ENCODE results near the gene REV1. TPM values are rescaled to one million over a fixed set of nuclear protein-coding genes. Genes with fewer than 3 reads are reported as not detected.

Gene REV1
- total RNA-seq, 2 donors from 2014 or later, result 43.9 to 44.6 TPM

GRCh38 chr2:99388892-99389291 is 100.9 kb downstream of the REV1 start:
- Histone ChIP-seq H3K27me3 (ENCODE audit: control insufficient read depth, insufficient read depth, low read length, poor library complexity, severe bottlenecking) (no peaks in the 10 kb centered on the region), H3K9ac (ENCODE audit: extremely low read depth, low read length, poor library complexity, severe bottlenecking) (no peak overlapping the region), H3K4me1 (ENCODE audit: control insufficient read depth, insufficient read depth, low read length) (no peaks in the 10 kb centered on the region), H3K27ac (ENCODE audit: low read depth, low read length) (no peak overlapping the region), H3K4me3 (ENCODE audit: low read length) (no peak overlapping the region), H3K9me3 (ENCODE audit: control insufficient read depth, low read length) (no peaks in the 10 kb centered on the region), H3K36me3 (ENCODE audit: control insufficient read depth, insufficient read depth, low read length) (peaks cover 63% of the 10 kb centered on the region)
- no peaks in the 10 kb centered on the region for H3K27me3 Mint-ChIP-seq (ENCODE audit: insufficient read depth)
- no peak overlapping the region for H3K27ac Mint-ChIP-seq
- no peak overlapping the region for H3K4me3 Mint-ChIP-seq
- no peak for DNase-seq
- H3K36me3 Mint-ChIP-seq (ENCODE audit: low read depth), result peaks cover 47% of the 10 kb centered on the region
- H3K9me3 Mint-ChIP-seq, result no peaks in the 10 kb centered on the region
- H3K4me1 Mint-ChIP-seq, result peaks cover 4% of the 10 kb centered on the region
- TF ChIP-seq CTCF (conservative IDR thresholded peaks at IDR 0.05), result no peak
- 92 to 96% methylated on average over 2 of the region's 2 CpGs for WGBS, 2 experiments (ENCODE audit: insufficient coverage in 1 of 2, insufficient read length in 1 of 2)

GRCh38 chr2:99386011-99386410 is 103.8 kb downstream of the REV1 start:
- no peaks in the 10 kb centered on the region for H3K27me3 ChIP-seq (ENCODE audit: control insufficient read depth, insufficient read depth, low read length, poor library complexity, severe bottlenecking)
- H3K36me3 ChIP-seq (ENCODE audit: control insufficient read depth, insufficient read depth, low read length), result peaks cover 63% of the 10 kb centered on the region
- no peak for DNase-seq
- H3K9me3 Mint-ChIP-seq, result no peaks in the 10 kb centered on the region
- H3K27ac ChIP-seq (ENCODE audit: low read depth, low read length), result no peak overlapping the region
- peaks cover 4% of the 10 kb centered on the region for H3K4me1 Mint-ChIP-seq
- 100% methylated on average over 2 of the region's 2 CpGs; no CpG with 5 or more reads in 1 of the 2 experiments for WGBS, 2 experiments (ENCODE audit: insufficient coverage in 1 of 2, insufficient read length in 1 of 2)
- no peaks in the 10 kb centered on the region for H3K27me3 Mint-ChIP-seq (ENCODE audit: insufficient read depth)
- no peak overlapping the region for H3K9ac ChIP-seq (ENCODE audit: extremely low read depth, low read length, poor library complexity, severe bottlenecking)
- H3K4me1 ChIP-seq (ENCODE audit: control insufficient read depth, insufficient read depth, low read length), result no peaks in the 10 kb centered on the region
- H3K9me3 ChIP-seq (ENCODE audit: control insufficient read depth, low read length), result peaks cover 15% of the 10 kb centered on the region
- no peak for TF ChIP-seq CTCF (conservative IDR thresholded peaks at IDR 0.05)
- H3K36me3 Mint-ChIP-seq (ENCODE audit: low read depth), result peaks cover 60% of the 10 kb centered on the region
- no peak overlapping the region for H3K27ac Mint-ChIP-seq
- H3K4me3 Mint-ChIP-seq, result no peak overlapping the region
- no peak overlapping the region for H3K4me3 ChIP-seq (ENCODE audit: low read length)

- no peak for TF ChIP-seq CTCF (conservative IDR thresholded peaks at IDR 0.05)
- no peaks in the 10 kb centered on the region for H3K9me3 Mint-ChIP-seq
- H3K27ac ChIP-seq (ENCODE audit: low read depth, low read length), result no peak overlapping the region
- H3K27ac Mint-ChIP-seq, result no peak overlapping the region
- H3K36me3 ChIP-seq (ENCODE audit: control insufficient read depth, insufficient read depth, low read length), result peaks cover 86% of the 10 kb centered on the region
- peaks cover 68% of the 10 kb centered on the region for H3K36me3 Mint-ChIP-seq (ENCODE audit: low read depth)
- H3K4me3 ChIP-seq (ENCODE audit: low read length), result no peak overlapping the region
- H3K4me3 Mint-ChIP-seq, result no peak overlapping the region
- WGBS, 2 experiments (ENCODE audit: insufficient coverage in 1 of 2, insufficient read length in 1 of 2), result 85 to 91% methylated on average over 2 of the region's 2 CpGs
- DNase-seq, result no peak
- no peaks in the 10 kb centered on the region for H3K27me3 Mint-ChIP-seq (ENCODE audit: insufficient read depth)
- H3K27me3 ChIP-seq (ENCODE audit: control insufficient read depth, insufficient read depth, low read length, poor library complexity, severe bottlenecking), result no peaks in the 10 kb centered on the region
- H3K9ac ChIP-seq (ENCODE audit: extremely low read depth, low read length, poor library complexity, severe bottlenecking), result no peak overlapping the region
- H3K4me1 ChIP-seq (ENCODE audit: control insufficient read depth, insufficient read depth, low read length), result no peaks in the 10 kb centered on the region
- no peaks in the 10 kb centered on the region for H3K4me1 Mint-ChIP-seq
- peaks cover 15% of the 10 kb centered on the region for H3K9me3 ChIP-seq (ENCODE audit: control insufficient read depth, low read length)
Measured at GRCh38 chr2:99382143-99382542, 107.7 kb downstream of the REV1 start.

All from endodermal cell (in vitro differentiated cells).